ENCODE measurements around the gene GPR31.

GPR31 gene

DNA sequence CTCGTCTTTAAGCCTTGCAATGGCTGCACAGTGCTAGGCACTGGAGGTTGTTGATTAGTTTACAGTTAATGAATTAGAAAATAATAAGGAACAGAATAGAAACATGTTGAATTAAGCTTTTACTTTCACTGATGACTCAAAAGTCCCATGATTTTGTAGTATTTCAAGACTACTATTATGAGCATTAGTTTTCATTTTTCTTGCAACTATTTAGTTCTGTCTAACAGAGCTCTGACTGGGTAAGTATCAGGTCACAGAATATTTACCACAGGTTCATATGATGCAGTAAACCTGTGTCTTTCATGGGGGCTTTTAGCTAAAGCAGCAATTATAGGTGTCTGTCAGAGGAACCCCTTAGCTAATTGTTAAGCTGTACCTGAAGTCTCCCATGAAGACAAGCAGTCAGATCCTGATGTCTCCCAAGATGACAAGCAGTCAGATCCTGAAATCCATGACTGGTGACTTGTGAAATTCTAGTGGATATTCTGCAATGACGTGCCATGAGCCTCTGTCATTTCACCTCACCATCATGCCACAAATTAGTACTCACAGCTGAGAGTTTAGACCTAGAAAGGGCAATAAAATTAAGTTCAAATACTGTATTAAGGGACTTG, 8.2 kb upstream of the GPR31 start:
- DNase-seq, result no peak

- DNase-seq, result no peak
Observed at GRCh38 chr6:167164261-167164660, 6.5 kb upstream of the GPR31 start.

GRCh38 chr6:167163476-167164011, 5.8 kb upstream of the GPR31 start:
- DNase-seq, result no peak

GRCh38 chr6:167162591-167162990, 4.8 kb upstream of the GPR31 start:
- DNase-seq, result no peak

DNA sequence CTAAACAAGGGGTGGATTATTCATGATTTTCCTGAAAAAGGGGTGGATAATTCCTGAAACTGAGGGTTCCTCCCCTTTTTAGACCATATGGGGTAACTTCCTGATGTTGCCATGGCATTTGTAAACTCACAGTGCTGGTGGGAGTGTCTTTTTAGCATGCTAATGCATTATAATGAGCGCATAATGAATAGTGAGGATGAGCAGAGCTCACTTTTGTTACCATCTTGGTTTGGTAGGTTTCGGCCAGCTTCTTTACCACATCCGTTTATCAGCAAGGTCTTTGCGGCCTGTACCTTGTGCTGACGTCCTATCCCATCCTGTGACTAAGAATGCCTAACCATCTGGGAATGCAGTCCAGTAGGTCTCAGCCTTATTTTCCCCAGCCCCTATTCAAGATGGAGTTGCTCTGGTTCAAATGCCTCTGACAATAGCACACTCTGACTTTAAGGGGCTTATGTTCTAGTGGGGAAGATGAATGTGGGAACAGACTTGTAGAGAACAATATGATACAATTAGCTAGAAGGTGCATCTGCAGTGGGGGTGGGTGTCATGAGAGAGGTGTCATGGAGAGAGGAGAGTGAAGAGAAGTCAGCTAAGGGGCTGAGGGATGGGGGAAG, 4.2 kb upstream of the GPR31 start:
- DNase-seq, result no peak

GRCh38 chr6:167157414-167157813, 366 bp downstream of the GPR31 start:
- no peak for DNase-seq

GRCh38 chr6:167154895-167155294, 2.9 kb downstream of the GPR31 start:
- DNase-seq, result no peak

GRCh38 chr6:167154291-167154690, 3.5 kb downstream of the GPR31 start:
- DNase-seq, result no peak

DNA sequence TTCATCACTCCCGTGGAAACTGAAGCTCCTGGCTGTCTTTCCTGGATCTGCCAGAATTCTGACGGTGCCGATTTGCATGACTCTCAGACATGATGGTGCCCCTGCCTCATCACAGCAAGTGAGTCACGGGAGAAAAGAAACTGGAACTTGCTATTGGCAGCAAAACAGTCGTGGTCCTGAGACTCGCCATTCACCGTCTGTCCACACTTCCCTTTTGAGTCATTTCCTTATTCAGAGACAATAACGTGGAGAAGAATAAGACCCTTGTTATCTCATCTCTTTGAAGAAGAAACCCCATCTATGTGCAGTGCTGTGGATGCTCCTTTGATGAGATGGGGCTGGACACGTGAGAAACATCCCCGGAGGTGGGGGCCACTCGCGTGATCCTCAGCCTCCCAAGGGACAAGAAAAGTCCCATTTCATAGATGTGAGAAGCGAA, 4.2 kb downstream of the GPR31 start:
- DNase-seq, result no peak

GRCh38 chr6:167152862-167153261, 4.9 kb downstream of the GPR31 start:
- no peak for DNase-seq

DNA sequence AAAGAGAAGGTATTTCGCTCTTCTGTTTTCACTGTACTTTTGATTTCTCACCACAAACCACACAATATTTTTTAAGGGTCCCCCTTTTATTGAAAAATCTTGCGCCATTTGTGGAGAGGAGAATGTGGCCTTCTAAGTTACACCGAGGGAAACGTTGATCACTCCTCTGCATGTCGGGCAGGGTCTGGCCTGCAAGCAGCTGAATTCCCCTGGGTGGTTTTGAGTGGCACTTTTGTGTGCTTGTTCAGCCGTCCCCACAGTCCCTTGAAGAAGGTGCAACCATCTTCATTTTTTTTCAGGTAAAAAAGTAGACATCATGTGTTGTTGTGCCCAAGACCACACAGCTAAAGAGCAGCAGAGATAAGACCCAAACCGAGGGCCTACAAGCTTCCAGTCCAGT, 6.1 kb downstream of the GPR31 start:
- no peak for DNase-seq

- DNase-seq, result no peak
Observed at GRCh38 chr6:167150941-167151549, 6.7 kb downstream of the GPR31 start.

DNA sequence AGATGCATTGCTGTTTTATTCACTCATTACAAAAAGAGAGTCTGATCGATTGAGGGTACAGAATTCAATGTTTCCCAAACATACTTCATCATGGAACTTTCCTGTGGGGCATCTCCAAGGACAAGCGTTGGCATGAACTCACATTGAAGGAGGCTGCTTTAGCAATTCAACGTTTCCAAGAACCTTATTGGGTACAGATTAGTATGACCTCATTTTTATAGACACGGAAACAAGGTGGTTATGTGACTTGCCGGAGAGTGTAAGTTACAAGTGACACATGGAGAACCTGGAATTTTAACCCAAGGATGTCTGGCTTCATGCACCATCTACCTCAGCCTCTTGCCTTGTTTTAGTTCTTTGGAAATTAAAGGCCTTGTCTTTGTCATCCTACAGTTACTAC, 8.8 kb downstream of the GPR31 start:
- no peak for DNase-seq

GRCh38 chr6:167148021-167148420, 9.8 kb downstream of the GPR31 start:
- no peak for DNase-seq

GRCh38 chr6:167146977-167147376, 10.8 kb downstream of the GPR31 start:
- no peak for DNase-seq

GRCh38 chr6:167146135-167146534, 11.6 kb downstream of the GPR31 start:
- no peak for DNase-seq

GRCh38 chr6:167145461-167145860, 12.3 kb downstream of the GPR31 start:
- DNase-seq, result no peak

- DNase-seq, result no peak
Observed at GRCh38 chr6:167143041-167143440, 14.7 kb downstream of the GPR31 start.

DNA sequence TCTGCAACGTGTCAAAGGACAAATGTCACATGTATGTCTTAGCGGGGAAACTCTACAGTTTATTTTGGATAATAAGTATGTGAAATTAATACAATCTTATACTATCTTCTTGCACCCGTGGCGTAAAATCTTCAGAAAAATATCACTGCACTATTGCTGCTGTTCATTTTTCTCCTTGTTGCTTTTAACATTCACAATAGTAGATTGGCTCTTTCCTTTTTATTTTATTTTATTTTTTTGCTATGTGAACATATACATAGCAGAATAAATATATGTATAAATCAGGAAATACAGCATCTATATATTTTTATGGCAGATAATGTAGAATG, 15.4 kb downstream of the GPR31 start:
- no peak for DNase-seq

DNA sequence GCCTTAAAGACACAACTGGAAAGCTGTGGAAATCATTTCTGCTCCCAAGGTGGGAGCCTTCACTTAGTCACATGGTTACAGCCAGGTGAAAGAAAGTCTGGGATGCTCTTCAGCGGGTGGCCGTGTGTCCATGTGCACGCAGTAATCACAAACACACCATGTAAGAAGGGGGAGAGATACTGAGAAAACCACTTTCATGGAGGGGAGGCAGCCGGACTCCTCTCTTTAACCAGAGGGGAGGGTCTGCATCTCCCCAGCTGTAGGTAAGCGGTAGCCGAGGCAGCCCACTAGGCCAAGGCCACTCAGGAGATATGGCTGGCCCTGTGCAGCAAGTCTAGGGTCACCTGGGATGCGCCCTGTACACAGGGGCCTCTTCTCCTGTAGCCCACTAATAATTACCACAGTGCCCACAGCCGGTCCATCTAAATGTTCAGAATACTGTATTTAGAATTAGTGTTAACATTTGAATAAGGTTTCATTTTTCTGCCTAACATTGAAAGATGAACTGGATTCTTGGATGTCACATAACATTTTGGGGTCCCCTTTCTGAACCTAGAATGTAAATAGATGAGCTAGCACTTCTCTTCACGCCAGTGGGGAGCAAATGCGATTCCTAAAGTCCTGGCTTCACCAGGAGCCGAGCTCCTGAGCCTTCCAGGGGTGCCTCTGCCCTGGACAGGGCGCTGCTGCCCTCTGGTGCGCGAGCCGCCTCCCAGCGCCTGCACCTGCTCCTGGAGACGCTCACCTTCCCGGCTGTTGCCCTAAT, 15.9 kb downstream of the GPR31 start:
- peak; percentile 36 for DNase-seq

GRCh38 chr6:167140589-167141474, 16.9 kb downstream of the GPR31 start:
- no peak for DNase-seq

GRCh38 chr6:167139761-167140160, 18.0 kb downstream of the GPR31 start:
- no peak for DNase-seq

- DNase-seq, result peak; percentile 69
Observed at GRCh38 chr6:167137881-167138280, 19.9 kb downstream of the GPR31 start.
